Measurements from ENCODE around the gene OOSP3.
"Not testable (repeated sequence)": the region's sequence is repeated elsewhere in the genome, so short reads cannot be mapped to it uniquely, and the experiment has no call there.

OOSP3 gene

DNA sequence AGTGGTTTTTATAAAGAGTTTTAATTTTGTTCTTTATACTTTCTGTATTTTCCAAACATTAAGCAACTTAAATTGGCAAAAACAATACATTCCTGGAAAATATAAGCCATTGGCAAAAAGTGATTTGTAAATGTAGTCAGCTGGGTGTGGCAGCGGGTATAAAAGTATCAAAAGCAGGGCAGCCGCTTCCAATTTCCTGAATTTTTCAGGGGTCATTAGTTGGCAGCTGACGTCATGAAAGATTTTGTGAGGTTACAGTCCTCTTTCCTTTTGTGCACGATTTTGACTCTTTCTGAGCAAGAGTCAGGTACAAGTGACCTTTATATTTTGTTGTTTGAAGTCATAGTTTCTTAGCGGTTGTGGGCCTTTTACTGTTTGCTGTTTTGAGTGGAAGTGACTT lies at the start of gene OOSP3:
OOSP3 (plus strand) TSS at position 208 of the 400 bp plus-strand sequence; CDS start at position 235, 27 bp downstream.
- no peak for DNase-seq

DNA sequence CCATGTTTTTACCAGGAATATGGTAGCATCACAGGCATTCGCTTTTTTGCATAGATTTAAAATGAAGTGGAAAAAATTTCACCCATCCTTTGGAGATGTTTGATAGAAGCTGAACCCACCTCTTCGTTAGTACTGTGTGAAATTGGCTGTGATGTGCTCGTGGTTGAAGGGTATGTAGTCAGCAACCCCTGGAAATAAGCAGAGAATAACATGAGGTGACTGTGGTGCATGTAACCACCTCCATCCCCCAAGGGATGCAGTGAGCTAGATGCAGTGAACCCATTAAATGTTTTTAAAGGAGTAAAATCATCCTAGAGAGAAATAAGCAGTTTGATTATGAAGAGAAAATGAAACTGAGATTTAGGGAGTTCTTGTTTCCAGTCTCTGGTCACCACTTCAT lies 49.2 kb upstream of the OOSP3 start:
- no peak for DNase-seq

DNA sequence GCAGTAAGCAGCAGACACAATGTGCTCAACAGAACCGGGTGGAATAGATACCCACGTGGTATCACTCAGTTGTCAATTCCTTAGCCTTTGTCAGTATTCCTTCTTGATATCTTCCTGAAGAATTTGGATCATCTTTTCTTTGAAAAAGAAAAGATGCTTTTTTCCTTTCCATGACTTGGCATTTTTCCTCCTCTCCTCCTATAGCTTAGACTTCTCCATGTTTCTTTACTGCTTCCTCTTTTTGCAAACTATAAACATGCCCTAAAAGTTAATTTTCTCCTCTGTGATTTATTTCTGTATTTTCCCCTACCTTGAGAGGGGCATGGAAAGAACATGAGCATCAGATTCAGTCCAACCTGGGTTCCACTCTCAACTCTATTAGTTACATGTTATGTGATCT lies 45.0 kb upstream of the OOSP3 start:
- DNase-seq, result no peak

DNA sequence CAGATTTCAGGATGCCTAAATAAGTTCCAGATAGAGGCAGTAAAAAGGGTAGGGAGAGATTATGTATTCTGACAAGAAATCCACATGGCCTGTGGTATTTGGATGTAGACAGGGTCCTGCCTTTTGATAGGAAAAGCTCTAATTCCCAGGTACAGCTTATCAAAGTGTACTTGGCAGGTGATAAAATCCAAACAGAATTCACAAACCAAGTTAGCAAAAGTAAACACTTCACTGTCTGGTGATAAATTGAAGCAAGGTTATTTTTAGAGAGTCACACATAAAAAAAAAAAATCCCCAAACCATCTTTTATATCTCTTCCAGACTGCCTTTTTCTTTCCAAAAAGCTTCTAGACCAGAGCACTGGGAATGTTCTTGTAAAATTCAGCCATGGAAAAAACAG lies 39.0 kb upstream of the OOSP3 start:
- no peak for DNase-seq

GRCh38 chr11:59841514-59841913 lies 37.1 kb upstream of the OOSP3 start:
- DNase-seq, result no peak

DNA sequence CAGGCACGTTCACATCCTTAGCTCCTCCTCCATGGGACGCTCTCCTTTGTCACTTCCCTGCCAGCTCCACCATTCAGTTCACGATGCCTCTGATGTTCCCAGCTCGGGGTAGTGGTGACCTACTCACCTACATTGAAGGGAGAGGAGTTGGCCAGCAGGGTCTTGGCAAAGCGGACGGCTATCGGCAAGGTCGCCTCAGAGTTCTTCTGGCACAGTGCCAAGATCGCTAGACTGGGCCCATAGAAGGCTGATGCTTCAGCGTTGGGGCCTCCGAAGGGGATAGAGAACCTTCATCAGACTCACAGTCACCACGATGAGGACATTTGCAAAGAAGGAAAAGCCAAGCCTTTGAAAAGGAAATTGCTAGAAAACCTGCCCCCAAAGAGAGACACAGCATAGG lies 36.3 kb upstream of the OOSP3 start:
- DNase-seq, result no peak

DNA sequence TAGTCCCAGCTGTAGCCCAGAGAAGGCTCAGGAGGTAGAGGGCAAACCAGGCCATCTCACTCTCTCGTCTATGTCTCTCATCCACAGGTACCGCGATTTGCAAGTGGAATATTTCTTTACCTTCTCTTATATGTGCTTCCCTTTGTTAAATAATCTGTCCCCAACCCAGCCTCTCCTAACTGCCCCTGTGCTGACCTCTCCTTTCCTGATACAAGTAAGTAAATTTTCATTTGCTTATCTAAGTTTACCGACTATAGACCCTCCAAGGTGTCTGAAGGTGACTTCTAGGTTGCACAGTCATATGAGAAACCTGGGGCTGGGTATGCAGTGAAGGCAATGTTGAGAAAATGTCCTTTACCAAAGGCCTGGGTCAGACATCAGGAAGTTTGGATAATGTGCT lies 33.2 kb upstream of the OOSP3 start, which contains the start of gene CBLIF:
CBLIF (minus strand) TSS at position 101 of the 400 bp plus-strand sequence; CDS start at position 55, 46 bp downstream.
- no peak for DNase-seq

- DNase-seq, result no peak
These were observed 32.0 kb upstream of the OOSP3 start for GRCh38 chr11:59846556-59846955.

GRCh38 chr11:59847626-59848025 lies 31.0 kb upstream of the OOSP3 start:
- DNase-seq, result no peak

DNA sequence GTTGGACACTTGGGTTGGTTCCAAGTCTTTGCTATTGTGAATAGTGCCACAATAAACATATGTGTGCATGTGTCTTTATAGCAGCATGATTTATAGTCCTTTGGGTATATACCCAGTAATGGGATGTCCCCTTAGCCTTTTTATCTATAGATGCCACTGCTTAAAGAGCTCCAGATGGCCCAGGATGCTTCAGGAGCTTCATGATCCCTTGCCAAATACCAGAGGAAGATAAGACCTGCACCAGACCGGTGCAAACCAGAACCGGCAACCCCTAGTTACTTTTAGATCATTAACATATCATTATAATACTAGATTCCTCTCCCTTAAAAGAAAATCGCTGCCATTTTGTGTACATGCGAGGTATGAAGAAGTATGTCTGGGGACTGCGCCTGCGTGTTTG lies 30.1 kb upstream of the OOSP3 start:
- not testable (repeated sequence) for DNase-seq

- DNase-seq, result no peak
These were observed 29.5 kb upstream of the OOSP3 start for GRCh38 chr11:59849129-59849528.

- not testable (repeated sequence) for DNase-seq
These were observed 29.0 kb upstream of the OOSP3 start for GRCh38 chr11:59849551-59849950.

GRCh38 chr11:59851416-59851815 lies 27.2 kb upstream of the OOSP3 start:
- not testable (repeated sequence) for DNase-seq

GRCh38 chr11:59854871-59855270 lies 23.7 kb upstream of the OOSP3 start:
- no peak for DNase-seq

DNA sequence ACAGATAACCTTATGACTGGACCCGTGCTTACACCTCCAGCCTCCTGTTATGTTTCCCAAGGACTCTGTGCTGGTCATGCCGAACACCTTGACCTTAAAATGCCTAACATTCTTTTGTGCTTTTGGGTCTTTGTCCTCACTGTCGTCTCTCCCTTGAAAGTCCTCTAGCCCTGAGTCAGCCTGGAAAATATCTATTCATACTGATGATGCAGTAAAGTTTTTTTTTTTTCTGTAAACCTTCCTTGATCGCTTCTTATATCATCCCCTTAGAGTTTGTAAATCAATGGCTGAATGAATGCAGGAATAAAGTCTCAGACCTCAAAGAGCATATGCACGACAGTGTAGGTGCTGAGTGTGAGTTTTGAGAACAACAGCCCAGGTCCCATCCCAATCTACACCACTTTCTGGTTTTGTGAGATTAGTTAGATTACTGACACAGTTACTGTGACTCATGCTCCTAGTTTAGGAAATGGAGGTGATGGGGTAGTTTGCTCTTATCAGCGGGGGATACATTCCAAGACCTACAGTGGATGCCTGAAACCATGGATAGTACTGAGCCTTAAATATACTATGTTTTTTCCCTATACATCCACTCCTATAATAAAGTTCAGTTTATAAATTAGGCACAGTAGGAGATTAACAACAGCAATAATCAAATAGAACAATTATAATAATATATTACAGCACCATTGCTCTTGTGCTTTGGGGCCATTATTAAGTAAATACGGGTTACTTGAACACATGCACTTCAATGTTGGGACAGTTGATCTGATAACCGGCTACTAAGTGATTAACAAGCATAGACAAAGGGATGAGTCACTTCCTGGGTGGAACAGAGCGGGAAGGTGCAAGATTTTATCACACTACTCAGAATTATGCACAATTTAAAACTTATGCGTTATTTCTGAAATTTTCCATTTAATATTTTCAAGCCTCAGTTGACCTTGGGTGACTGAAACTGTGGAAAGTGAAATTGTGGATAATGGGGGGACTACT lies 20.8 kb upstream of the OOSP3 start:
- DNase-seq, result no peak

DNA sequence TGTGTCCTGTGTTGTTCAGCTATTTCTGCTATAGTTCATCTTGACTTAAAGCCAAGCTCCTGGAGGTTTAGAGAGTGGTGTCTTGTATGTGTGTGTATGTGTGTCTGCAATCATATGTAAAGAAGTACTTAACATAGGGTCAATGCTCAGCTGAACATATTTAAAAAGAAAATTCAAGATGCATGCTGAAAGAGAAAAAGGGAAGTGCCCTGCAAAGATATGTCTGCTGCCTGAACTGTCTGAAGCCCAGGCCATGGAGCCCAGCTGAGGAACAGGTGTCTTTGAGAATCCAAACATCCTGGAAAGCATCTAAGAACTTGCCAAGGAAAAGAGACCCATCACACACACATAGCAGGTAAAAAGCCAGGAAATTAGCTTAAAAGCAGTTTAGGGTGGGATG lies 18.9 kb upstream of the OOSP3 start:
- no peak for DNase-seq

- DNase-seq, result no peak
These were observed 16.3 kb upstream of the OOSP3 start for GRCh38 chr11:59862252-59862651.

- no peak for DNase-seq
These were observed 13.6 kb upstream of the OOSP3 start for GRCh38 chr11:59865031-59865430.

- DNase-seq, result no peak
These were observed 12.2 kb upstream of the OOSP3 start, which contains the start of gene TCN1 for GRCh38 chr11:59866397-59866796. Gene TCN1, minus strand, starts transcription at chr11:59866487. Its CDS starts 17 bp downstream, at chr11:59866470.

DNA sequence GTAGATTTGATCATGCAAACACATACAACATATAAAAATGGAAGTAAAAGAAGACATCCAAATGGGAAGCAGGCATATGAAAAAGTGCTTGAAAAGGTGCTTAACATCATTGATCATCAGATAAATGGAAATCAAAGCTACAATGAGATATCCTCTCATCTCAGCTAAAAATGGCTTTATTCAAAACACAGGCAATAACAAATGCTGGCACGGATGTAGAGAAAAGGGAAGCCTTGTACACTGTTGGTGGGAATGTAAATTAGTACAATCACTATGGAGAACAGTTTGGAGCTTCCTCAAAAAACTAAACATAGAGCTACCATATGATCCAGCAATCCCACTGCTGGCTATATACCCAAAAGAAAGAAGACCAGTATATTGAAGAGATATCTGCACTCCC lies 11.7 kb upstream of the OOSP3 start:
- no peak for DNase-seq

DNA sequence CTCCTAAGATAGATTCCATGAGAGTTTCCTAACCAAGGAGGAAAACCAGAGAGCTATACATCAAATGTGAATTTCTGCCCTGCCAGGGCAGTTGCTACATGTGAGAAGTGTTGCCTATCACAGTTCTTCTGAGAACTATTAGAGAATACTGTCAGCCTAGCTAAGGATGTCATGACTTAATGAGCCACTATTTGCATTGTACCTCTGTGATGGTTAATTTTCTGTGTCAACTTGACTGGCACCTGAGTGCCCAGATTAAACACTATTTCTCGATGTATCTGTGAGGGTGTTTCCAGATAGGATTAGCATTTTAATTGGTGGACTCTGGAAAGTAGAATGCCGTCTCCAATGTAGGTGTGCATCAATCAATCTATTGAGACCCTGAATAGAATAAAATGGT lies 10.6 kb upstream of the OOSP3 start:
- DNase-seq, result no peak

DNA sequence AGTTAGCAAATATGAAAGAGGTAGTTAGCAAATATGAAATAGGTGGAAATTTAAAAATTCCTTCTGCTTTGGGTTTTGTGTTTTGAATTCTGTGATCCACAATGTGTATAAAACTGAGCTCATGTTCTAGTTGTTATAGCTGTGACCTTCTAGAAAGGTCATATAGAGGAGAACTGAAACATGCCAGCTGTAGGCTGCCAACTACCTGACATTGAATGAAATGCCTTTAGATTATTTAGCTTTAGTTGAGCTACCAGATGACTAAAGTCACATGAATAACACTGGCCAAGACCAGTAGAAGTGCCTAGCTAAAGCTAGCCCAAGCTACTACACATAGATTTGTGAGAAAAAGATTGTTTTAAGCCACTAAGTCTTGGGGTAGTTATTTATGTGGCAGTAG lies 6.5 kb upstream of the OOSP3 start:
- no peak for DNase-seq

DNA sequence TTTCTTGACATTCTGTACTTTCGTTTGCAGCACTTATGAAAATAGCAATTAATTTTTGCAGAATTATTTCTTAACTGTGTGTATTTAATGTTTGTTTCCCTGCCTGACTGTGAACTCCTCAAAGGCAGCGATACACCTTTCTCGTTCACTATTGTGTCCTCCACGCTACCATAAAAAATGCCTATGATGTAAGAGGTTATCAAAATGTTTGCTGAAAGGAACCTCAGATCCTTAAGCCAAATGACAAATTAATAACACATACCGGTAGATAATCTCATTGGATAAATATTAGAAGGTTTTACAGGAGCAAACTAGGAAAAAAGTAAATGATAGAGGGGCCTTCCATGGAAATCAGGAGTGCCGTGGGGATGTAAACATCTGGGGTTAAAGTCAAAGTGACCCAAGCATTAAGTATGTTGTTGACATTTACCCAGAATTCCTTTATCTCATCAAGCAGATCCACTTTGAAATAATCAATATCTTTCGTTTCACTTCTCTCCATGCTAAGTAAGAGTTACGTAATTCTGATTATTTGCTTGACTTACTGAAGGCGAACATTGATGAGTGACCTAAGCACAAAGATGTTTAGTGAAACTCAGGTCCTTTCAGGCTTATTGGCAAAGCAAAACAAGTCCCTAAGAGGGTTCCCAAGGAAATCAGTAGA lies 2.6 kb upstream of the OOSP3 start:
- DNase-seq, result no peak

DNA sequence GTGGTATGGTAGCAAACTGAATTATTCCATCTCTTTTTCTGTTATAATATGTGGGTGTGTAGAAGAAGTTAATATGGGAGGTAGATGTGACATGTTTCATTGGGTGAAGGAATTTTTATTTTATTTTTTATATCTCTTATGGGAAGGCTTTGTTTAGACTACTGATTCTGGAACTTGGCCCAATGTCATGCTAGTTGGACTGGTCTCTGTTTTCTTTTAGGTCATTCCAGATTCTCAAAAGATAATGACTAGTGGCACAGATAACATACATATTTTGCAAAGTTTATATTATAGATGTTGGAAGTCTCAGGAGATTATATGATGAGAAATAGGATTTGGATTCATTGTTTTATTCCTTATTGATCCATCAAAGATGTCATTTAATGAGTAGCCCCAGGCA lies 1.3 kb upstream of the OOSP3 start:
- DNase-seq, result no peak
